ENCODE results near the gene TCF21.
A peak's percentile ranks its signal among the peaks of the same experiment; 100 is the strongest.
"Not testable (repeated sequence)": the region's sequence is repeated elsewhere in the genome, so short reads cannot be mapped to it uniquely, and the experiment has no call there.

TCF21 gene

DNA sequence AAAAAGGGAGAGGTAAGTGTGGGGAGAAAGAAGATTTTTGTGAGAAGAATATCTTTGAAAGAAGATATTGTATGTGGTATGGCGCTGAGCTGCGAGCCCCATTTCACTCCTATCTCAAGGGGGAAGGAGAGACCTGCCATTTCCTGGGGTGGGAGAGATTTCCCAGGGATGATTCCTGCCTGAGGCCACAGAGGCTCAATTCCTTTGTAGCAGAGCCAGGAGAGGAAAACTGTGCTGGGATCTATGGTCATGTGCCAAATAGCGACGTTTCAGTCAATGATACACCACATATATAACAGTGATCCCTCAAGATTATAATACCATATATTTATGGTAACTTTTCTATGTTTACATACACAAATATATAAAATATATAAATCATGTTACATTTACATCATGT is 28.9 kb downstream of the TCF21 start:
- DNase-seq (ENCODE audit: low read depth in 2 of 2): no peak
- no peak overlapping the region for H3K4me3 ChIP-seq (replicated peaks in 1 of 2; ENCODE audit: low read depth in 2 of 2, low read length in 2 of 2)
- TF ChIP-seq, protein P1, sequence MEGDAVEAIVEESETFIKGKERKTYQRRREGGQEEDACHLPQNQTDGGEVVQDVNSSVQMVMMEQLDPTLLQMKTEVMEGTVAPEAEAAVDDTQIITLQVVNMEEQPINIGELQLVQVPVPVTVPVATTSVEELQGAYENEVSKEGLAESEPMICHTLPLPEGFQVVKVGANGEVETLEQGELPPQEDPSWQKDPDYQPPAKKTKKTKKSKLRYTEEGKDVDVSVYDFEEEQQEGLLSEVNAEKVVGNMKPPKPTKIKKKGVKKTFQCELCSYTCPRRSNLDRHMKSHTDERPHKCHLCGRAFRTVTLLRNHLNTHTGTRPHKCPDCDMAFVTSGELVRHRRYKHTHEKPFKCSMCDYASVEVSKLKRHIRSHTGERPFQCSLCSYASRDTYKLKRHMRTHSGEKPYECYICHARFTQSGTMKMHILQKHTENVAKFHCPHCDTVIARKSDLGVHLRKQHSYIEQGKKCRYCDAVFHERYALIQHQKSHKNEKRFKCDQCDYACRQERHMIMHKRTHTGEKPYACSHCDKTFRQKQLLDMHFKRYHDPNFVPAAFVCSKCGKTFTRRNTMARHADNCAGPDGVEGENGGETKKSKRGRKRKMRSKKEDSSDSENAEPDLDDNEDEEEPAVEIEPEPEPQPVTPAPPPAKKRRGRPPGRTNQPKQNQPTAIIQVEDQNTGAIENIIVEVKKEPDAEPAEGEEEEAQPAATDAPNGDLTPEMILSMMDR (IDR thresholded peaks at IDR 0.05; ENCODE audit: low read depth, low read length): no peak

DNA sequence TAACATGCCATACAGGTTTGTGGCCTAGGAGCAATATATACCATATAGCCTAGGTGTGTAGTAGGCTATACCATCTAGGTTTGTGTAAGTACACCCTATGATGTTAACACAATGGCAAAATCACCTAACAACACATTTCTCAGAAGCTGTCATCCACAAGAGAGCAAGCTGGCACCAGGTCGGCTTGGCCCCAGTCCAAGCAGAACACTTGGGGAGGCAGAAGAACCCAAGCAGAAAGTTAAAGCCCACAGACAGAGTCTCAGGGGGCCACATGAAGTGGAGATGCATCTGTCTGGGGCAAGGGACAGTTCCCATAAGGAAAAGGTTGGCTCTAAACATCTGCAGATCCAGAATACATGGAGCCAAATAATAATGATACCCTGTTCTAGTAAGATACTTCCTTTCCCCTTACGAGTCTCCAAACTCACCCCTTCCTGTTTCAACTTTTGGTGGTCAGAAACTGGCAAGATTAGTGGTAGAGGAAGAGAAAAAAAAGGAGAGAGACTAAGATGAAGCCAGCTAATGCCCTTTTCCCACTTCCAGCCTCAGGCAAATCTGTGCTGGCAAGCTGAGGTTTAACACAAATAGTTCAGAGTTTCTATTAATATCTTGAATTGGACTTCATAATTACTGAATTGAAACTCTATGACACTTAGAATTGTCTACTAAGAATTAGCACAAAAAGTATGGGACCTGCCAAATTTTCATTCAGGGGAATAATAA is 29.5 kb downstream of the TCF21 start:
- DNase-seq (ENCODE audit: low read depth in 2 of 2): no peak
- no peak overlapping the region for H3K4me3 ChIP-seq (replicated peaks in 1 of 2; ENCODE audit: low read depth in 2 of 2, low read length in 2 of 2)
- TF ChIP-seq, protein P1 (IDR thresholded peaks at IDR 0.05; ENCODE audit: low read depth, low read length): no peak

DNA sequence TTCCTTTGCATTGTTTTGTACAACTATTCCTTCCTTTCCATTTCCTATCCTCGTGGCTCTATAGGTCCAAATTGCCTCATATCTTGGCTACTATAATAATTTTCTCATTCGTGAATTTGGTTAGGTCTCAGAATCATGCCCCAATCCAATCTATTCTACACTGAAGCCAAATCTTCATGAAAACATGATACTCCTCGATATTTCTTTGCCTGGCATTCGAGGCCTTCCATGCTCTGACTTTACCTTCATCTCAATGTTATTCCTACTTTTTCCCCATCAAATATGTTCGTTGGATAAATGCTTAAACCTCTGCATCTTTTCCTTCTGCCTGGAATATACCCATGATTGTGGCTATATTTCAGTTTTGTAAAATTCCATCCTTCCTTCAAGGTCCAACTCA is 30.4 kb downstream of the TCF21 start:
- H3K4me3 ChIP-seq (replicated peaks in 1 of 2; ENCODE audit: low read depth in 2 of 2, low read length in 2 of 2): no peak overlapping the region
- TF ChIP-seq, protein P1 (IDR thresholded peaks at IDR 0.05; ENCODE audit: low read depth, low read length): no peak
- no peak for DNase-seq (ENCODE audit: low read depth in 2 of 2)

DNA sequence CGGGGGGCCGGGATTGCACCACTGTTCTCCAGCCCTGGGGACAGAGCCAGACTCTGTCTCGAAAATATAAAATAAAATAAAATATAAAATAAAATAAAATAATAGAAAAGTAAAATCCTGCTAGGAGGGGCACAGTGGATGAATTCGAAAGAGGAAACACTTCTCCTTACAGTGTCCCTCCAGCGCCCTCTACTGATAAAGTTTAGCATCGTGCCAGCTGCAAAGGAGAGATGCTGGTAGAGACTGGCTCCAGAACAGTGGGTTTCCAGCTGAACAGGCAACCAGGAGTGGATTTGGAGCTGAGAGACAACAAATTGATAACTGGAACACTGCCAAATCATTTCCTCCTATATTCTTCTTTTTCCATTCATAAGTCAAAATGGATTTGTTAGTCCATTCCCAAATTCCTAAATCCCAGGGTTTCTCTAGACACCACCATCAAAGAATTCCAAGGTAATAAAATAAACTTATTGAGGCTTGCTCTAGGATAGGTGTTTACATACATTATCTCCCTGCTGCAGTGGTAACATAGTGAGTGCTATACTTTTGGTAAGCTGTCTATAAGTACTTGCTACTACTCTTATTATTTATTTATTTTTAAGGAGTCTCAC is 32.4 kb downstream of the TCF21 start:
- peak overlapping the region in 1 of 2 donors; percentile 27 for H3K4me3 ChIP-seq (replicated peaks in 1 of 2; ENCODE audit: low read depth in 2 of 2, low read length in 2 of 2)
- TF ChIP-seq, protein P1 (IDR thresholded peaks at IDR 0.05; ENCODE audit: low read depth, low read length): peak; percentile 92
- peak; percentile 88 to 89 for DNase-seq (ENCODE audit: low read depth in 2 of 2)

DNA sequence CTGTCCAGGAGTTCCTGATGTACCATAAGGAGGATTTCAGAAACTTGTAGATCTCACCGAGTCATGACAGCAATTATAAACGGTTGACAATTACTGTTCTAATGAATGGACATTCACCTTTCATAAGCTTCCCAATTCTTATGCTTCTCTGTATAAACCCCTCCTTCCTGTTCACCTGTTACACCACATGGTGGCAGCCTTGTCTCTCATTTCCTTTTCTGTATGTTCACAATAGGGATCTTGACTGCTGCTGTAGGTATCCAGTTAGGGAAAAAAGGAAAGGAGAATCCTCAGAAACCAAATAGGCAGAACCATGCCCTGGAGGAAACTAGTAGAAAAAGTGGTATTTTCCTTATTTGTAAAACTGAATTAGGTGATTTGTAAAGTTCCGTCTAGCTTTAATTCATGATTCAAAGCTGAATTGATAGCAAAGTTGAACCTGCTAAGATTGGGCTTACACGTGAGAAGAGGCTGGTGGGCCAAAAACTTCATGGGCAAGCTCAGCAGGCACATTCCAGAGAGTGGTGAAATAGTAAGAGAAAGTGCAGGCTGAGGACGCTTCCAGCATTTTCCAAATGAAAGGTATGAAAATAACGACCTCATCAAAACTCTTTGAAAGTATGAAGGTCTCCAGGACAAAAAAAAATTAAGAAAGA is 35.2 kb downstream of the TCF21 start:
- no peak overlapping the region for H3K4me3 ChIP-seq (replicated peaks in 1 of 2; ENCODE audit: low read depth in 2 of 2, low read length in 2 of 2)
- TF ChIP-seq, protein P1 (IDR thresholded peaks at IDR 0.05; ENCODE audit: low read depth, low read length): peak; percentile 79
- DNase-seq (ENCODE audit: low read depth in 2 of 2): peak; percentile 89 to 90

DNA sequence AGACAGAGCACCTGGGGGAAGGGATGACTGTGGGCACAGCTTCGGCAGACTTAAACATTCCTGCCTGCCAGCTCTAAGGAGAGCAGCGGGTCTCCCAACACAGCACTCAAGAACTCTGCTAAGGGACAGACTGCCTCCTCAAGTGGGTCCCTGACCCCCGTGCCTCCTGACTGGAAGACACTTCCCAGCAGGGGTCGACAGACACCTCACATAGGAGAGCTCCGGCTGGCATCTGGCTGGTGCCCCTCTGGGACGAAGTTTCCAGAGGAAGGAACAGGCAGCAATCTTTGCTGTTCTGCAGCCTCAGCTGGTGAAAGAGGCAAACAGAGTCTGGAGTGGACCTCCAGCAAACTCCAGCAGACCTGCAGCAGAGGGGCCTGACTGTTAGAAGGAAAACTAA is 42.3 kb downstream of the TCF21 start:
- DNase-seq (ENCODE audit: low read depth in 2 of 2); H3K4me3 ChIP-seq (replicated peaks in 1 of 2; ENCODE audit: low read depth in 2 of 2, low read length in 2 of 2): not testable (repeated sequence)

DNA sequence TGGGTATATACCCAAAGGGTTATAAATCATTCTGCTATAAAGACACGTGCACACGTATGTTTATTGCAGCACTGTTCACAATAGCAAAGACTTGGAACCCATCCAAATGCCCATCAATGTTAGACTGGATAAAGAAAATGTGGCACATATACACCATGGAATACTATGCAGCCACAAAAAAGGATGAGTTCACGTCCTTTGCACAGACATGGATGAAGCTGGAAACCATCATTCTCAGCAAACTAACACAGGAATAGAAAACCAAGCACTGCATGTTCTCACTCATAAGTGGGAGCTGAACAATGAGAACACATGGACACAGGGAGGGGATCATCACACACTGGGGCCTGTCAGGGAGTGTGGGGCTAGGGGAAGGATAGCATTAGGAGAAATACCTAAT is 47.4 kb downstream of the TCF21 start:
- not testable (repeated sequence) for DNase-seq (ENCODE audit: low read depth in 2 of 2); H3K4me3 ChIP-seq (replicated peaks in 1 of 2; ENCODE audit: low read depth in 2 of 2, low read length in 2 of 2)

Data from cardiac fibroblast (primary cell).